GM12801 (cell line): ENCODE results near the gene DOCK4.

Experiments
- TF ChIP-seq, protein P1 (sequence below): IDR thresholded peaks from one replicate; pipeline ENCODE4 v1.5.1; 2011; ENCODE audit warnings: control low read depth; ENCODE audit not compliant: insufficient read length; ENCODE audit errors: extremely low read depth

The DOCK4 gene

GRCh38 chr7:111866787-111867186 lies 339.4 kb downstream of the DOCK4 start:
- TF ChIP-seq, protein P1, sequence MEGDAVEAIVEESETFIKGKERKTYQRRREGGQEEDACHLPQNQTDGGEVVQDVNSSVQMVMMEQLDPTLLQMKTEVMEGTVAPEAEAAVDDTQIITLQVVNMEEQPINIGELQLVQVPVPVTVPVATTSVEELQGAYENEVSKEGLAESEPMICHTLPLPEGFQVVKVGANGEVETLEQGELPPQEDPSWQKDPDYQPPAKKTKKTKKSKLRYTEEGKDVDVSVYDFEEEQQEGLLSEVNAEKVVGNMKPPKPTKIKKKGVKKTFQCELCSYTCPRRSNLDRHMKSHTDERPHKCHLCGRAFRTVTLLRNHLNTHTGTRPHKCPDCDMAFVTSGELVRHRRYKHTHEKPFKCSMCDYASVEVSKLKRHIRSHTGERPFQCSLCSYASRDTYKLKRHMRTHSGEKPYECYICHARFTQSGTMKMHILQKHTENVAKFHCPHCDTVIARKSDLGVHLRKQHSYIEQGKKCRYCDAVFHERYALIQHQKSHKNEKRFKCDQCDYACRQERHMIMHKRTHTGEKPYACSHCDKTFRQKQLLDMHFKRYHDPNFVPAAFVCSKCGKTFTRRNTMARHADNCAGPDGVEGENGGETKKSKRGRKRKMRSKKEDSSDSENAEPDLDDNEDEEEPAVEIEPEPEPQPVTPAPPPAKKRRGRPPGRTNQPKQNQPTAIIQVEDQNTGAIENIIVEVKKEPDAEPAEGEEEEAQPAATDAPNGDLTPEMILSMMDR, result no peak

GRCh38 chr7:111865430-111865829 lies 340.8 kb downstream of the DOCK4 start:
- TF ChIP-seq, protein P1, result no peak

- TF ChIP-seq, protein P1, result no peak
Observed at GRCh38 chr7:111864291-111864976, 341.8 kb downstream of the DOCK4 start.

DNA sequence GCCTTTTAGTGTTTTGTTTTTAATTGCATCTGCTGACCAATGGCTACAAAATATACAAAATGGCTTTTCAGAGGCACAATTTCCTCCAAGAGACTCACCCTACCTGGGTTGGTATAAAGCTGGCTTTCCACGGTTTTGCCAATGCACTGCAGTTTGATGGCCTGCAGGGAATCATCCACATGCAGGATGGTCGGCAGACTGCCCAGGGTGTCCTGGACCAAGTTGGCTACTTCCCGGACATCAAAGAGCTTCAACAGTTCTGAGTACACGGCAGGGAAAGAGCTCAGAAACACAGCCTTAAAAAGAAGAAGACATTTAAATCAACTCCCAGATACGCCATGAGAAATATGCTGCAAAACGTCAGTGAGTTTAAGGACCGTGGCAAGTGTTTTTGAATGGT lies 342.9 kb downstream of the DOCK4 start:
- TF ChIP-seq, protein P1, result no peak

DNA sequence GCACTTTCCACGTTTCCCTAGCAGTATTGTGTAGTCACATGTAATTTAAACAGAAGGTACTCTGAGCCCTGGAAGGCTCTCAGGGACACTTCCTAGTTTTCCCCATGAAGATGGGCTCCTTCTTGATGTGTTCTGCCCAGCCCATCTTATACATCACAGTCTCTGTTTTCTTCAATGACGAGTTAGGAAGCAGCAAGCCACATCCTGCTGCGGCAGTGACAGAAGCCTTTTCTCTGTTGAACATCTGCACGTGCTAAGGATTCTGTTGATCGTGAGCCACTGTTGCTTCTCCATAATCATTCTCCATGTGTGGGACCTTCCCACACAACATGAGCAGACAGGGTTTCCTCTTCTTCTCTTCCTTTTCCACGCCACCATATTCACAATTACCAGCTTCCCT lies 346.0 kb downstream of the DOCK4 start:
- TF ChIP-seq, protein P1, result no peak

- TF ChIP-seq, protein P1, result no peak
Observed at GRCh38 chr7:111858331-111858730, 347.9 kb downstream of the DOCK4 start.

DNA sequence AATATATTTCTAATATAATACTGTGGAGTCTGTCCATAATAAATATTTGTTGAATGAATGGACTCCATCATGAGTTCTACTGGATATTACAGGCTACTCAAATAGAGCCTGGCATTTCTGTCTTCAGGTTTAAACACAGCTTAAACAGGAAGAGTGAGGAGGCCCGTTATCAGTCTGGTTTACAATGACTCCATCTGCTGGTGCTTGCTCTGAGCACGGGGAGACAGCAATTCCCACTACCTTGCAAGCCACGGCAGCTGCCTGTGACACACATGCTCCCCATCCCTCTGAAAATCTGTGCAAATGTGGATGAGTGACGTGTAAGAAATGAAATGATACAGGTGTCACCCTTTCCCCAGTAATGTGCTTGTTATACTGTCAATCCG lies 350.4 kb downstream of the DOCK4 start:
- TF ChIP-seq, protein P1, result no peak
